Hepatocyte (in vitro differentiated cells): Measurements from ENCODE around the gene COPS6.

Experiments
- CTCF ChIP-seq: fragments of 200-600 bp; sonication (generic); IDR thresholded peaks from 2 replicates; pipeline ENCODE4 v1.5.1; 2016; ENCODE audit warnings: antibody characterized with exemption, mild to moderate bottlenecking; ENCODE audit not compliant: poor library complexity
- EZH2 ChIP-seq: fragments of 200-600 bp; sonication (generic); IDR thresholded peaks from 2 replicates; pipeline ENCODE4 v1.6.1; 2016; ENCODE audit warnings: antibody characterized with exemption, mild to moderate bottlenecking, borderline replicate concordance
- EZH2phosphoT487 ChIP-seq: fragments of 200-600 bp; sonication (generic); IDR thresholded peaks from one replicate; pipeline ENCODE4 v1.6.1; 2018; ENCODE audit warnings: antibody characterized with exemption, mild to moderate bottlenecking, low read depth, moderate library complexity; ENCODE audit not compliant: unreplicated experiment, severe bottlenecking

GRCh38 chr7:100075418-100075817 is 13.4 kb upstream of the COPS6 start:
- TF ChIP-seq CTCF (no peak), EZH2 (no peak), EZH2phosphoT487 (no peak)
